Stomach (tissue), 9 donors: ENCODE measurements around the gene CD3E. TPM values are rescaled to one million over a fixed set of nuclear protein-coding genes. Genes with fewer than 3 reads are reported as not detected.

Experiments
- DNase-seq, 2 donors: peaks; one replicate each; pipeline versions ENCODE4 v3.0.0 to v3.0.0-alpha.2; 2013 to 2019
- H3K27ac ChIP-seq, 5 donors: fragments of 200-600 bp in 4 of 5; sonication (generic) in 4 of 5; one replicate each; pipeline ENCODE4 v1.5.1; 2013 to 2019; ENCODE audit warnings: mild to moderate bottlenecking in 1 of 5, moderate library complexity in 1 of 5
- H3K27me3 ChIP-seq, 3 donors: fragments of 200-600 bp; sonication (generic); one replicate each; pipeline ENCODE4 v1.5.1; 2017 to 2019; ENCODE audit warnings: mixed run types in 1 of 3
- H3K36me3 ChIP-seq, 4 donors: fragments of 200-600 bp; sonication (generic); 1 replicate in 3 of 4; 2 replicates in 1 of 4; pipeline ENCODE4 v1.5.1; 2016 to 2019
- H3K4me1 ChIP-seq, 4 donors: fragments of 200-600 bp; sonication (generic); one replicate each; pipeline ENCODE4 v1.5.1; 2016 to 2019
- H3K4me3 ChIP-seq, 4 donors: fragments of 200-600 bp; sonication (generic) in 3 of 4; one replicate each; pipeline ENCODE4 v1.5.1; 2016 to 2019; ENCODE audit warnings: mild to moderate bottlenecking in 1 of 4
- H3K9me3 ChIP-seq, 4 donors: fragments of 200-600 bp; sonication (generic); one replicate each; pipeline ENCODE4 v1.5.1; 2016 to 2019
- EP300 ChIP-seq: sonication (generic); formaldehyde crosslinking; IDR thresholded peaks from one replicate; pipeline ENCODE4 v1.6.1; 2017; ENCODE audit warnings: antibody characterized with exemption
- POLR2A ChIP-seq, 4 donors: fragments of 450-650 bp; IDR thresholded peaks; one replicate each; pipeline ENCODE4 v1.6.1; 2016; ENCODE audit warnings: antibody characterized with exemption in 4 of 4, control low read depth in 2 of 4, mild to moderate bottlenecking in 1 of 4, moderate library complexity in 1 of 4
- POLR2AphosphoS5 ChIP-seq, 3 donors: sonication (generic); formaldehyde crosslinking; IDR thresholded peaks; one replicate each; pipeline ENCODE4 v1.6.1; 2016; ENCODE audit warnings: antibody characterized with exemption in 3 of 3
- WGBS, 5 donors: extraction: QIAGEN DNeasy Blood & Tissue Kit in 3 of 5; methylation state at CpG; one replicate each; pipeline versions ENCODE4 v1.1.5 to v1.1.7; 2013 to 2018; 5-methylcytosine and 5-hydroxymethylcytosine counted together
- intact Hi-C: fragments of 100-400 bp; cut with DNase I; formaldehyde crosslinking; loops from one replicate; pipeline ENCODE4 v1.15.1; 2023; ENCODE audit warnings: low total_unique reads
- polyA plus RNA-seq, 3 donors: library from polyadenylated mRNA; stranded (reverse); fragments of 200-250 nt; gene quantifications; one replicate each; pipeline ENCODE4 v1.2.3, GENCODE V29; 2013
- small RNA-seq, 4 donors: library from RNA; depleted of rRNA; stranded (forward); fragments of <200 nt; gene quantifications; one replicate each; pipeline ENCODE3, GENCODE V24; 2016
- total RNA-seq, 5 donors: library from RNA; depleted of rRNA; stranded (reverse); fragments of >200 nt; gene quantifications; one replicate each; pipeline versions ENCODE4 v1.1.0 to v1.2.3, GENCODE V29; 2014 to 2016
- TF ChIP-seq, protein P1 (sequence below), 7 experiments: fragments of 450-650 bp in 4 of 7; fragments of 200-600 bp in 3 of 7; sonication (generic) in 3 of 7; IDR thresholded peaks; one replicate each; pipeline ENCODE4 v1.5.1; 2016 to 2019; ENCODE audit warnings: antibody characterized with exemption in 7 of 7, control low read depth in 2 of 7, mild to moderate bottlenecking in 1 of 7
- donor health status: healthy with polysubstance abuse.
- donor health status: Bipolar disorder and iron deficiency.
- donor health status: healthy.

Gene CD3E
- total and polyA plus RNA-seq, 8 donors = 2.3 to 15.8 (median 5.6) TPM; not detected in 2

DNA sequence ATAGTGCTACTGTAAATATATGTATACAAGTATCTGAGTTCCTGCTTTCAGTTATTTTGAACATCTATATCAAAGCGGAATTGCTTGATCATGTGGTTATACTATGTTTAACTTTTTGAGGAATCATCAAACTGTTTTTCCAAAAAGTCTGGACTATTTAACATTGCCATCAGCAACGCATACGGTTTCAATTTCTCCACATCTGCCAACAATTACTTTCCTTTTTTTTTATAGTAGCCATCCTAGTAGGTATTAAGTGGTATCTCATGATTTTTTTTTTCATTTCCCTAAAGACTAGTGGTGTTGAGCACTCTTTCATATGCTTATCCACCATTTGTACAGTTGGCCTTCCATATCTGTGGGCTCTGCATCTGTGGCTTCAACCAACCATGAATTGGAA is 53.5 kb downstream of the CD3E start:
- H3K27ac ChIP-seq = no peak overlapping the region
- no peaks in the 10 kb centered on the region for H3K9me3 ChIP-seq
- H3K4me1 ChIP-seq = peaks cover 7 to 38% (median 29%) of the 10 kb centered on the region in 4 donors
- H3K4me3 ChIP-seq = no peak overlapping the region
- WGBS, 5 donors = 37 to 61% (median 58%) methylated on average over 3 of the region's 3 CpGs
- no peak for DNase-seq
- TF ChIP-seq POLR2A (IDR thresholded peaks at IDR 0.05) (no peak), EP300 (no peak), POLR2AphosphoS5 (IDR thresholded peaks at IDR 0.05) (no peak)
- TF ChIP-seq, protein P1, sequence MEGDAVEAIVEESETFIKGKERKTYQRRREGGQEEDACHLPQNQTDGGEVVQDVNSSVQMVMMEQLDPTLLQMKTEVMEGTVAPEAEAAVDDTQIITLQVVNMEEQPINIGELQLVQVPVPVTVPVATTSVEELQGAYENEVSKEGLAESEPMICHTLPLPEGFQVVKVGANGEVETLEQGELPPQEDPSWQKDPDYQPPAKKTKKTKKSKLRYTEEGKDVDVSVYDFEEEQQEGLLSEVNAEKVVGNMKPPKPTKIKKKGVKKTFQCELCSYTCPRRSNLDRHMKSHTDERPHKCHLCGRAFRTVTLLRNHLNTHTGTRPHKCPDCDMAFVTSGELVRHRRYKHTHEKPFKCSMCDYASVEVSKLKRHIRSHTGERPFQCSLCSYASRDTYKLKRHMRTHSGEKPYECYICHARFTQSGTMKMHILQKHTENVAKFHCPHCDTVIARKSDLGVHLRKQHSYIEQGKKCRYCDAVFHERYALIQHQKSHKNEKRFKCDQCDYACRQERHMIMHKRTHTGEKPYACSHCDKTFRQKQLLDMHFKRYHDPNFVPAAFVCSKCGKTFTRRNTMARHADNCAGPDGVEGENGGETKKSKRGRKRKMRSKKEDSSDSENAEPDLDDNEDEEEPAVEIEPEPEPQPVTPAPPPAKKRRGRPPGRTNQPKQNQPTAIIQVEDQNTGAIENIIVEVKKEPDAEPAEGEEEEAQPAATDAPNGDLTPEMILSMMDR (IDR thresholded peaks at IDR 0.05) = no peak
- intact Hi-C loops = no loop called here
- no peaks in the 10 kb centered on the region for H3K36me3 ChIP-seq
- no peaks in the 10 kb centered on the region for H3K27me3 ChIP-seq

DNA sequence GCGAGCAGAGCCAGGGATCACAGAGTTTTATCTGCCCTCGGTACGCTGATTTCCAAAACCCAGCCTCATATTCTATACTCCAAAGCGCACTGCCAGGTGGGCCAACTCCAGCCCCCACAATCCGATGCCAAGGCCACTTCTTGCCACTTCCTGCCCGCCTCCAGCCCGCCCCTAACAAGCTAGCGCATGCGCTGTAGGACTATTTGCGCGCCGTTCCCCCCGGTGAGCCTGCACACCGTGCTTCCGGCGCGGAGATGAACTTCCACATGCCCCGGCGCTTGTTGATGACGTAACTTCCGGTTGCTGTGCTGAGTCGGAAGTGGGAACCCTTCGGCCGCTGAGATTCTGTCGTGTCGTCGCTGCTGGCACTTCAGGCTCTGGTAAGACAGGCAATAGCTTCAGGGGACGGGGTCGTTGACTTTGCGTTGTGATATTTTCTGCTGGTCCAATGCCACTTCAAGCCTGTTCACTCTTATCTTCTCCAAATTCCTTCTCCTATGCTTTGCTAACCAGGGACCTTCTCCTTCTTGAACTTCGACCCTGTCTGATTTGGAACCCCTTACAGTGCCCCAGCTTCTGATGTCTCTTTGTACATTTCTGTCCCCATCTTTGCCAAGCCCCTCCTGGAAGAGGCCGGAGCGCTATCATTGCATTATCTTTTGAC is 54.9 kb downstream of the CD3E start, which contains the start of gene UBE4A:
Gene UBE4A, plus strand, starts transcription at position 306 of the 664 bp plus-strand sequence. CDS start 5,481 bp downstream, outside the sequence.
- peak; percentile 97 to 98 for DNase-seq
- intact Hi-C loops = no loop called here
- no peaks in the 10 kb centered on the region for H3K27me3 ChIP-seq

DNA sequence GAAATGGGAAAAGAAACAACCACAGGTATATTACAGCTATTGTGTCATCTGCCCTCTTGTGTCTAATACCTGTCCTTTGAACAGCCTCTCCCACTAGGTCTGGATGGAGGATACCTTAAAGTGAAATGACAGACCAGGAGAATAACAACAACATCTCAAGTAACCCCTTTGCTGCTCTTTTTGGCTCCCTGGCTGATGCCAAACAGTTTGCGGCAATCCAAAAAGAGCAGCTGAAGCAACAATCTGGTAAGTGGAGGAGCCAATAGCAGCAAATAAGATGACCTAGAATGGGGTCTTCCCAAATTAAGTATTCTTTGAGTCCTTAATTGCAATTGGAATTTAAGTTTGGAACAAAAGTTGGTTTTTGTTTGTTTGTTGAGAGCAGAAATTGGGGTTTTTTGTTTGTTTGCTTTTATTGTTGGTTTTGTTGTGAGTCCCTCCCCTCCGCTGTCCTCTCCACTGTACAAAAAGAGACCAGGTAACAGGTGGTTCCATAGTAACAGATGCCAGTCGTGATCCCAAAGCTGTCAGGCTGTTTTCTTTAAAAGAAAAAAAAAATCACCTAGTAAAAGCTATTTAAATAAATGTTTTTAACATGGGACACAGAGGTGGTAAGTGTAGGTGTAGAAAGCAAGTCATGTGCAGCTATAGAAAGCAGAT is 60.6 kb downstream of the CD3E start:
- 89 to 95% (median 93%) methylated on average over 3 of the region's 3 CpGs for WGBS, 5 donors
- DNase-seq = no peak

More for the DNA sequence above, 54.9 kb downstream of the CD3E start, which contains the start of gene UBE4A:
- Histone ChIP-seq H3K36me3 (peaks cover 0 to 9% (median 6%) of the 10 kb centered on the region in 4 donors), H3K4me1 (peaks cover 7 to 50% (median 26%) of the 10 kb centered on the region in 4 donors), H3K27ac (peak within 1 kb of the TSS; percentile 47 to 82 (median 70)), H3K4me3 (peak within 1 kb of the TSS; percentile 55 to 86 (median 76)), H3K9me3 (no peaks in the 10 kb centered on the region)
- WGBS, 5 donors = 3 to 4% (median 3%) methylated on average over 33 of the region's 33 CpGs
- peak; percentile 73 to 96 (median 84) for TF ChIP-seq POLR2AphosphoS5 (IDR thresholded peaks at IDR 0.05)
- TF ChIP-seq EP300 = no peak
- TF ChIP-seq, protein P1 (IDR thresholded peaks at IDR 0.05) = no peak
- no peak for TF ChIP-seq POLR2A (IDR thresholded peaks at IDR 0.05)

More for the DNA sequence above, 60.6 kb downstream of the CD3E start:
- H3K27me3 ChIP-seq = no peaks in the 10 kb centered on the region
- intact Hi-C loops = loop anchor here (10.0 kb wide), 1 partner anchor 160 kb away; no protein-coding TSS in a partner anchor
- H3K36me3 ChIP-seq = peaks cover 22 to 63% (median 63%) of the 10 kb centered on the region in 4 donors
- H3K4me3 ChIP-seq = no peak overlapping the region
- H3K4me1 ChIP-seq = peaks cover 7 to 38% (median 26%) of the 10 kb centered on the region in 4 donors
- TF ChIP-seq EP300 (no peak), POLR2AphosphoS5 (IDR thresholded peaks at IDR 0.05) (no peak), POLR2A (IDR thresholded peaks at IDR 0.05) (no peak)
- TF ChIP-seq, protein P1 (IDR thresholded peaks at IDR 0.05) = no peak
- H3K27ac ChIP-seq = no peak overlapping the region
- no peaks in the 10 kb centered on the region for H3K9me3 ChIP-seq

Small RNA genes lying within 50 kb of the gene (small RNA-seq; reads per million reads assigned to genes)
- 0 reads per million in 4 donors for gene AP001582.1

Other genes starting within 250 kb of the CD3E start
- gene TMPRSS4, start 227.7 kb upstream of the CD3E start, total RNA-seq = 100 to 1,000 TPM in 1 of 5 donors, 10 to 100 TPM in 2, 1 to 10 TPM in 2; 4.7 to 498 (median 28.1) TPM
- 10 to 100 TPM in 1 of 3 donors, 1 to 10 TPM in 2; 7.0 to 84.7 (median 8.1) TPM for gene TMPRSS4, start 227.7 kb upstream of the CD3E start, polyA plus RNA-seq
- not detected for gene SMIM35, start 217.8 kb upstream of the CD3E start, total RNA-seq
- under 1 TPM in 1 of 3 donors, not detected in 2; 0.03 TPM for gene SMIM35, start 217.8 kb upstream of the CD3E start, polyA plus RNA-seq
- gene SCN4B, start 151.9 kb upstream of the CD3E start, total RNA-seq = 1 to 10 TPM in 2 of 5 donors, not detected in 3; 2.2 to 3.6 TPM
- 1 to 10 TPM in 2 of 3 donors, under 1 TPM in 1; 0.75 to 1.6 (median 1.2) TPM for gene SCN4B, start 151.9 kb upstream of the CD3E start, polyA plus RNA-seq
- under 1 TPM in 2 of 5 donors, not detected in 3; 0.29 to 0.92 TPM for gene SCN2B, start 128.1 kb upstream of the CD3E start, total RNA-seq
- under 1 TPM; 0.12 to 0.46 (median 0.23) TPM for gene SCN2B, start 128.1 kb upstream of the CD3E start, polyA plus RNA-seq
- gene JAML, start 79.7 kb upstream of the CD3E start, total RNA-seq = 10 to 100 TPM in 4 of 5 donors, 1 to 10 TPM in 1; 9.2 to 35.0 (median 21.4) TPM
- 10 to 100 TPM in 1 of 3 donors, 1 to 10 TPM in 2; 3.7 to 14.5 (median 4.6) TPM for gene JAML, start 79.7 kb upstream of the CD3E start, polyA plus RNA-seq
- 10 to 100 TPM in 1 of 5 donors, 1 to 10 TPM in 3, under 1 TPM in 1; 0.45 to 20.0 (median 6.7) TPM for gene MPZL3, start 52.4 kb upstream of the CD3E start, total RNA-seq
- 1 to 10 TPM; 2.1 to 7.2 (median 3.4) TPM for gene MPZL3, start 52.4 kb upstream of the CD3E start, polyA plus RNA-seq
- 10 to 100 TPM in 4 of 5 donors, under 1 TPM in 1; 0.58 to 97.2 (median 56.7) TPM for gene MPZL2, start 40.4 kb upstream of the CD3E start, total RNA-seq
- gene MPZL2, start 40.4 kb upstream of the CD3E start, polyA plus RNA-seq = 10 to 100 TPM; 12.2 to 79.1 (median 35.4) TPM
- gene CD3D, start 38.0 kb downstream of the CD3E start, total RNA-seq = 10 to 100 TPM in 2 of 5 donors, 1 to 10 TPM in 1, not detected in 2; 4.6 to 24.0 (median 16.1) TPM
- 1 to 10 TPM; 2.2 to 9.2 (median 4.7) TPM for gene CD3D, start 38.0 kb downstream of the CD3E start, polyA plus RNA-seq
- 1 to 10 TPM in 3 of 5 donors, not detected in 2; 1.2 to 9.5 (median 4.2) TPM for gene CD3G, start 39.6 kb downstream of the CD3E start, total RNA-seq
- under 1 TPM in 2 of 3 donors, not detected in 1; 0.18 to 0.76 TPM for gene CD3G, start 39.6 kb downstream of the CD3E start, polyA plus RNA-seq
- 10 to 100 TPM; 17.1 to 68.8 (median 50.7) TPM for gene UBE4A, start 54.9 kb downstream of the CD3E start, total RNA-seq
- 10 to 100 TPM in 1 of 3 donors, 1 to 10 TPM in 2; 3.5 to 11.8 (median 4.0) TPM for gene UBE4A, start 54.9 kb downstream of the CD3E start, polyA plus RNA-seq
- gene ATP5MG, start 96.9 kb downstream of the CD3E start, total RNA-seq = 100 to 1,000 TPM in 4 of 5 donors, 10 to 100 TPM in 1; 98.5 to 152 (median 113) TPM
- gene ATP5MG, start 96.9 kb downstream of the CD3E start, polyA plus RNA-seq = 100 to 1,000 TPM; 233 to 312 (median 288) TPM
- 10 to 100 TPM; 22.0 to 98.2 (median 79.8) TPM for gene KMT2A, start 131.8 kb downstream of the CD3E start, total RNA-seq
- 1 to 10 TPM; 4.5 to 6.4 (median 5.3) TPM for gene KMT2A, start 131.8 kb downstream of the CD3E start, polyA plus RNA-seq
- 10 to 100 TPM in 1 of 5 donors, not detected in 4; 56.8 TPM for gene TTC36, start 222.7 kb downstream of the CD3E start, total RNA-seq
- gene TTC36, start 222.7 kb downstream of the CD3E start, polyA plus RNA-seq = 1 to 10 TPM in 1 of 3 donors, under 1 TPM in 1, not detected in 1; 0.58 to 2.0 TPM
- gene TMEM25, start 226.5 kb downstream of the CD3E start, total RNA-seq = 10 to 100 TPM in 2 of 5 donors, 1 to 10 TPM in 2, not detected in 1; 8.2 to 52.7 (median 17.5) TPM
- 10 to 100 TPM in 1 of 3 donors, 1 to 10 TPM in 2; 4.0 to 11.8 (median 8.5) TPM for gene TMEM25, start 226.5 kb downstream of the CD3E start, polyA plus RNA-seq